Prostate gland (tissue), 2 donors: ENCODE results near the gene LUM.

Source experiments
- POLR2A ChIP-seq: fragments of 450-650 bp; IDR thresholded peaks from one replicate; pipeline ENCODE4 v1.6.1; 2016; ENCODE audit warnings: antibody characterized with exemption, mild to moderate bottlenecking
- TF ChIP-seq, protein P1 (sequence below), 4 experiments: fragments of 200-600 bp in 2 of 4; fragments of 450-650 bp in 2 of 4; sonication (generic) in 2 of 4; IDR thresholded peaks; 1 replicate in 3 of 4; 2 replicates in 1 of 4; pipeline ENCODE4 v1.5.1; 2016 to 2019; ENCODE audit warnings: antibody characterized with exemption in 4 of 4, mild to moderate bottlenecking in 2 of 4, moderate library complexity in 2 of 4

DNA sequence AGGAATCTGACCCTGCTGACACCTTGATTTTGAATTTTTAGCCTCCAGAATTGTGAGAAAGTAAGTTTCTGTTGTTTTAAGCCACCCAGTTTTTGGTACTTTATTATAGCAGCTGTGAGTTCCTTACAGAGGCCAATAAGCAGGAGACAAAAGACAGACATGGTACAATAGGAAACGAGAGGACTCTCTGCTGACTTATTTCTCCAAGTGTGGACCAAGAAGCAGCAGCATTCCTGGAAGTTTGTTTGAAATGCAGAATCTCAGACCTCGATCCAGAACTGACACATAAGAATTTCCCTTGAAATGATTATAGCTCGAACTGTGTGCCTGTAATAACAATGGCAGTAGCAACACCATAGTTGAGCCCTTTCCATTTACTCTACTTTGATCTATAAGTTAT is 31.9 kb upstream of the LUM start:
- TF ChIP-seq POLR2A, result no peak
- TF ChIP-seq, protein P1, sequence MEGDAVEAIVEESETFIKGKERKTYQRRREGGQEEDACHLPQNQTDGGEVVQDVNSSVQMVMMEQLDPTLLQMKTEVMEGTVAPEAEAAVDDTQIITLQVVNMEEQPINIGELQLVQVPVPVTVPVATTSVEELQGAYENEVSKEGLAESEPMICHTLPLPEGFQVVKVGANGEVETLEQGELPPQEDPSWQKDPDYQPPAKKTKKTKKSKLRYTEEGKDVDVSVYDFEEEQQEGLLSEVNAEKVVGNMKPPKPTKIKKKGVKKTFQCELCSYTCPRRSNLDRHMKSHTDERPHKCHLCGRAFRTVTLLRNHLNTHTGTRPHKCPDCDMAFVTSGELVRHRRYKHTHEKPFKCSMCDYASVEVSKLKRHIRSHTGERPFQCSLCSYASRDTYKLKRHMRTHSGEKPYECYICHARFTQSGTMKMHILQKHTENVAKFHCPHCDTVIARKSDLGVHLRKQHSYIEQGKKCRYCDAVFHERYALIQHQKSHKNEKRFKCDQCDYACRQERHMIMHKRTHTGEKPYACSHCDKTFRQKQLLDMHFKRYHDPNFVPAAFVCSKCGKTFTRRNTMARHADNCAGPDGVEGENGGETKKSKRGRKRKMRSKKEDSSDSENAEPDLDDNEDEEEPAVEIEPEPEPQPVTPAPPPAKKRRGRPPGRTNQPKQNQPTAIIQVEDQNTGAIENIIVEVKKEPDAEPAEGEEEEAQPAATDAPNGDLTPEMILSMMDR (IDR thresholded peaks at IDR 0.05), result no peak
